Immature natural killer cell (primary cell): Measurements from ENCODE around the gene UBE2I. TPM values are rescaled to one million over a fixed set of nuclear protein-coding genes. Genes with fewer than 3 reads are reported as not detected.

ENCODE experiments used
- DNase-seq, 3 donors: peaks; one replicate each; pipeline ENCODE4 v3.0.0; 2022; ENCODE audit warnings: mixed read lengths in 1 of 3
- H3K27ac Mint-ChIP-seq, 6 donors: one replicate each; pipeline ENCODE4 v1.8.0; 2020; ENCODE audit warnings: mixed read lengths in 6 of 6, mild to moderate bottlenecking in 5 of 6, inconsistent platforms in 4 of 6, moderate library complexity in 3 of 6
- H3K27me3 Mint-ChIP-seq, 3 donors: one replicate each; pipeline ENCODE4 v1.8.0; 2020 to 2021; ENCODE audit warnings: low read depth in 3 of 3, mild to moderate bottlenecking in 3 of 3, mixed read lengths in 3 of 3, moderate library complexity in 3 of 3, inconsistent platforms in 1 of 3
- H3K36me3 Mint-ChIP-seq, 3 donors: one replicate each; pipeline ENCODE4 v1.8.0; 2020; ENCODE audit warnings: mixed read lengths in 3 of 3, inconsistent platforms in 2 of 3, mild to moderate bottlenecking in 2 of 3
- H3K4me1 Mint-ChIP-seq, 2 donors: one replicate each; pipeline ENCODE4 v1.8.0; 2020; ENCODE audit warnings: inconsistent platforms in 2 of 2, mild to moderate bottlenecking in 2 of 2, mixed read lengths in 2 of 2, moderate library complexity in 1 of 2
- H3K4me3 Mint-ChIP-seq, 5 donors: one replicate each; pipeline ENCODE4 v1.8.0; 2020; ENCODE audit warnings: mild to moderate bottlenecking in 5 of 5, mixed read lengths in 5 of 5, inconsistent platforms in 3 of 5, moderate library complexity in 3 of 5
- H3K9me3 Mint-ChIP-seq, 6 donors: one replicate each; pipeline ENCODE4 v1.8.0; 2020; ENCODE audit warnings: mild to moderate bottlenecking in 6 of 6, mixed read lengths in 6 of 6, inconsistent platforms in 4 of 6, moderate library complexity in 3 of 6
- polyA plus RNA-seq, 3 donors: library from polyadenylated mRNA; unstranded; fragments of 300-500 nt; fragmentation: Illumina TruSeq; gene quantifications; one replicate each; pipeline ENCODE4 v1.2.3, GENCODE V29; 2021

The UBE2I gene
- polyA plus RNA-seq, 3 donors from 2014 or later = 94.1 to 119 (median 101) TPM

DNA sequence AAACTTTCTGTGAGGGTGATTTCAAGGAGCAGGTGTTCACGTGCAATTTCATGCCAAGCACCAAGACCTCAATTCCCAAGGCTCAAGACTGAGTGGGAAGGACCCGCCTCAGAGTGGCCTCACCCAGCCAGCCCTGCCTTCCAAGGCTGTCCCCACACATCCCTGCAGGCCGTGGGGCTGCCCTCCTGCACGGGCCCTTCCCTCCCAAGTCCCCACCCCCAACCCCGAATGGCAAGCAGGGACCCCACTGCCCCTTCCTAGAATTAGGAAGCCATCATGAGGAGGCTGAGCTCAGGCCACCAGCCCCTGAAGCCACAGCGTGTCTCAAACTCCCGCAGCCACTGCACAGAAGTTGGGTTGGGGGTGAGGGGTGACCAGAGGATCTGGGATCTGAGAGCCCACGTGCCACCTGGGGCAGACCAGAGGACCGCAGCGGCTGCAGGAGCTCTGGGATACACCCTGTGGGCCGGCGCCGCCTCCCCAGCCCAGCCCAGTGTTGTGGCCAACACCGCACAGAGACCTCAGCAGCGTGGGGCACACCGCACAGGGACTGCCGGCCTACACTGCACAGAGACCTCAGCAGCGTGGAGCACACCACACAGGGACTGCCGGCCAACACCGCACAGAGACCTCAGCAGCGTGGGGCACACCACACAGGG, 63.0 kb downstream of the UBE2I start:
- no peak overlapping the region for H3K27ac Mint-ChIP-seq
- H3K27me3 Mint-ChIP-seq = peaks cover 2 to 4% (median 2%) of the 10 kb centered on the region in 3 donors
- DNase-seq = no peak
- H3K36me3 Mint-ChIP-seq = no peaks in the 10 kb centered on the region
- H3K9me3 Mint-ChIP-seq = no peaks in the 10 kb centered on the region
- peaks cover 0 to 3% of the 10 kb centered on the region in 2 donors for H3K4me1 Mint-ChIP-seq
- no peak overlapping the region for H3K4me3 Mint-ChIP-seq

GRCh38 chr16:1374418-1375297, 65.2 kb downstream of the UBE2I start:
- H3K27me3 Mint-ChIP-seq = peaks cover 1 to 8% (median 4%) of the 10 kb centered on the region in 3 donors
- H3K9me3 Mint-ChIP-seq = no peaks in the 10 kb centered on the region
- H3K4me3 Mint-ChIP-seq = no peak overlapping the region
- peaks cover 9 to 17% of the 10 kb centered on the region in 2 donors for H3K4me1 Mint-ChIP-seq
- no peaks in the 10 kb centered on the region for H3K36me3 Mint-ChIP-seq
- no peak overlapping the region for H3K27ac Mint-ChIP-seq
- no peak for DNase-seq

- Mint-ChIP-seq H3K36me3 (no peaks in the 10 kb centered on the region), H3K27me3 (peaks cover 2 to 10% (median 8%) of the 10 kb centered on the region in 3 donors), H3K4me1 (peaks cover 14 to 21% of the 10 kb centered on the region in 2 donors), H3K9me3 (peaks cover 0 to 2% (median 0%) of the 10 kb centered on the region in 6 donors), H3K4me3 (no peak overlapping the region), H3K27ac (no peak overlapping the region)
- no peak for DNase-seq
These were observed 65.8 kb downstream of the UBE2I start for GRCh38 chr16:1375298-1375640.

GRCh38 chr16:1375741-1376410, 66.4 kb downstream of the UBE2I start:
- no peak for DNase-seq
- peaks cover 15 to 22% of the 10 kb centered on the region in 2 donors for H3K4me1 Mint-ChIP-seq
- no peak overlapping the region for H3K4me3 Mint-ChIP-seq
- H3K36me3 Mint-ChIP-seq = no peaks in the 10 kb centered on the region
- H3K27ac Mint-ChIP-seq = no peak overlapping the region
- peaks cover 0 to 2% (median 0%) of the 10 kb centered on the region in 6 donors for H3K9me3 Mint-ChIP-seq
- H3K27me3 Mint-ChIP-seq = peaks cover 2 to 10% (median 9%) of the 10 kb centered on the region in 3 donors

Other genes with a start within 250 kb of the UBE2I start
- not detected for gene SSTR5, start 236.9 kb upstream of the UBE2I start, polyA plus RNA-seq
- gene C1QTNF8, start 213.4 kb upstream of the UBE2I start, polyA plus RNA-seq = not detected
- under 1 TPM in 1 of 3 donors, not detected in 2; 0.22 TPM for gene CACNA1H, start 156.5 kb upstream of the UBE2I start, polyA plus RNA-seq
- gene TPSG1, start 84.4 kb upstream of the UBE2I start, polyA plus RNA-seq = not detected
- gene TPSB2, start 79.5 kb upstream of the UBE2I start, polyA plus RNA-seq = not detected
- not detected for gene TPSAB1, start 68.9 kb upstream of the UBE2I start, polyA plus RNA-seq
- gene TPSD1, start 53.6 kb upstream of the UBE2I start, polyA plus RNA-seq = not detected
- gene BAIAP3, start 24.0 kb downstream of the UBE2I start, polyA plus RNA-seq = 1 to 10 TPM in 2 of 3 donors, not detected in 1; 1.9 to 4.0 TPM
- gene TSR3, start 42.2 kb downstream of the UBE2I start, polyA plus RNA-seq = 100 to 1,000 TPM; 104 to 143 (median 114) TPM
- gene GNPTG, start 42.3 kb downstream of the UBE2I start, polyA plus RNA-seq = 10 to 100 TPM; 44.3 to 76.5 (median 64.1) TPM
- gene UNKL, start 105.1 kb downstream of the UBE2I start, polyA plus RNA-seq = 10 to 100 TPM in 1 of 3 donors, 1 to 10 TPM in 2; 1.0 to 14.5 (median 5.9) TPM
- 10 to 100 TPM; 59.3 to 79.9 (median 64.7) TPM for gene UQCC4, start 111.1 kb downstream of the UBE2I start, polyA plus RNA-seq
- not detected for gene PERCC1, start 121.4 kb downstream of the UBE2I start, polyA plus RNA-seq
- not detected for gene CCDC154, start 134.9 kb downstream of the UBE2I start, polyA plus RNA-seq
- 10 to 100 TPM; 19.8 to 44.8 (median 21.5) TPM for gene CLCN7, start 165.4 kb downstream of the UBE2I start, polyA plus RNA-seq
- gene PTX4, start 179.3 kb downstream of the UBE2I start, polyA plus RNA-seq = not detected
- gene TELO2, start 183.7 kb downstream of the UBE2I start, polyA plus RNA-seq = 10 to 100 TPM; 12.0 to 16.4 (median 12.3) TPM
- 10 to 100 TPM; 23.0 to 41.0 (median 38.3) TPM for gene TMEM204, start 224.0 kb downstream of the UBE2I start, polyA plus RNA-seq